Measurements from ENCODE around the gene HTRA1. TPM values are rescaled to one million over a fixed set of nuclear protein-coding genes. Genes with fewer than 3 reads are reported as not detected.

HTRA1 gene
- total and polyA plus RNA-seq, 3 donors from 2014 or later, result 21.3 to 105 (median 27.3) TPM

DNA sequence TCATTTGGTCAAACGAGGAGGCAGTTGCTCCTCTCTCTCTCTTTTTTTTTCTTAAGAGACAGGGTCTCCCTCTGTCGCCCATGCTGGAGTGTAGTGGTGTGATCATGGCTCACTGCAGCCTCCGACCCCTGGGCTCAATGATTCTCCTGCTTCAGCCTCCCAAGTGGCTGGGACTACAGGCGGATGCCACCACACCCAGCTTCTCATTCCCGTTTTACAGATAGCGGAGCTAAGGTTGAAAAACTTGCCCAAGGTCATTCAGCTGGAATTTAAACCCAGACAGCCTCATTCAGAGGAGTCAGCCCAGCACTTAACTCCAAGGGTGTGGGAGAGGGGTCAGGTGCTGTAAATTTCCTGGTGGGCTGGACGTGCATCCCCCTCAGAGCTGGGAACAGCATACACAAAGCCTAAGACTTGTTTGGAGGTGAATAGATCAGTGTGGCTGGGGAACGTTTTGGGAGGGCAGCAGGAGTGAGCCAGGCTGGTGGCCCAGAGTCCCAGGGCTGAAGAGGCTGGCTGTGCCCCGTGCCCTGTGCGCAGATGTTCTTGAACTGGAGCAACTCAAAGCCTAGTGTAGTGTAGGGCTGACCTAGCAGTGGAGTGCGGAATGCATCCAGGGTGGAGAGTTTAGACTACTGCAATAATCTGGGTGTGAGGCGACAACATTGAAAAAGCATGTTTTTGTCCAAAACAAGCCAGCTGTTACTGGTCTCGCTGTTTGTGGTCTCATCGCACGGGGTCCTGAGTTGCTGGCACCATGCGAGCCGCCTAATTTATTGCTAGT is 2.3 kb downstream of the HTRA1 start:
- Histone ChIP-seq H3K4me3 (no peak overlapping the region), H3K27ac (no peak overlapping the region), H3K36me3 (ENCODE audit: low read depth, missing control alignments) (no peaks in the 10 kb centered on the region), H3K4me1 (peaks cover 8% of the 10 kb centered on the region), H3K9me3 (no peaks in the 10 kb centered on the region), H3K27me3 (no peaks in the 10 kb centered on the region)
- intact Hi-C loops (cut with DNase I; ENCODE audit: low total_unique reads), result no loop called here
- no peak for DNase-seq
- no peak for TF ChIP-seq POLR2A (IDR thresholded peaks at IDR 0.05)
- 65 to 67% methylated on average over 15 to 17 of the region's 17 CpGs for WGBS, 2 donors

DNA sequence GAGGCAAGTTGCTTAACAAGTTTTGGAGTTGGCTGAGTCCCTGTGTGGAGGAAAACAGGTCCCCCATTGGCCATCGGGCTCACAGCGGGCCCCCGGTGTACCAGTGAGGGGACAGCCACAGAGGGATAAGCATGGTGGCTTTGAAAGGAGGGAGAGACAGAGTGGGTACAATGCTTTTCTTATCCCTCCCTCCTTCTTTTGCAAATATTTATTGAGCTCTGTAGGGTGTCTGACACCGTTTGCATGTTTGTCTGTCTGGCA is 2.8 kb downstream of the HTRA1 start:
- intact Hi-C loops (cut with DNase I; ENCODE audit: low total_unique reads), result no loop called here
- no peak overlapping the region for H3K4me3 ChIP-seq

DNA sequence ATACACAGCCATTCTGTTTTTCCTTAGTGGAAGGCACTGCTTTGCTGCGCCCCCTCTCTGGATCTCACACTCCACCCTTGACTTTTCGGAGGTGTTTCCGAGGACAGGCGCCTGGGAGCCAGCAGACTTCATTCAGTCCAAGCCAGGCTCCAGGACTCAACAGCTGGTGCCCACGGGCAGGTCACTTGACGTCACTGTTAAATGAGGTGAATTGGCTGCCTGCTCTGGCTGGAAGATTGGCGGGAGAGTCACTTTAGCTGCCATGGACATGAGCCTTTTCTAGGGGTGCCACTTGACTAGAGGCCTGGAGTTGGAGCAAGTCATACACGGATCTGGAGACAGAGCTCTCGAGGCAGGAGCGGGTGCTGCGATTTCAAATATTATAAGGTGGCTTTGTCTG is 3.2 kb downstream of the HTRA1 start:
- Histone ChIP-seq H3K9me3 (no peaks in the 10 kb centered on the region), H3K4me3 (no peak overlapping the region), H3K27ac (no peak overlapping the region), H3K36me3 (ENCODE audit: low read depth, missing control alignments) (no peaks in the 10 kb centered on the region), H3K4me1 (peaks cover 8% of the 10 kb centered on the region), H3K27me3 (no peaks in the 10 kb centered on the region)
- 93% methylated on average over 11 of the region's 11 CpGs for WGBS, 2 donors
- no peak for DNase-seq
- intact Hi-C loops (cut with DNase I; ENCODE audit: low total_unique reads), result no loop called here
- no peak for TF ChIP-seq POLR2A (IDR thresholded peaks at IDR 0.05)
- TF ChIP-seq, protein P1, sequence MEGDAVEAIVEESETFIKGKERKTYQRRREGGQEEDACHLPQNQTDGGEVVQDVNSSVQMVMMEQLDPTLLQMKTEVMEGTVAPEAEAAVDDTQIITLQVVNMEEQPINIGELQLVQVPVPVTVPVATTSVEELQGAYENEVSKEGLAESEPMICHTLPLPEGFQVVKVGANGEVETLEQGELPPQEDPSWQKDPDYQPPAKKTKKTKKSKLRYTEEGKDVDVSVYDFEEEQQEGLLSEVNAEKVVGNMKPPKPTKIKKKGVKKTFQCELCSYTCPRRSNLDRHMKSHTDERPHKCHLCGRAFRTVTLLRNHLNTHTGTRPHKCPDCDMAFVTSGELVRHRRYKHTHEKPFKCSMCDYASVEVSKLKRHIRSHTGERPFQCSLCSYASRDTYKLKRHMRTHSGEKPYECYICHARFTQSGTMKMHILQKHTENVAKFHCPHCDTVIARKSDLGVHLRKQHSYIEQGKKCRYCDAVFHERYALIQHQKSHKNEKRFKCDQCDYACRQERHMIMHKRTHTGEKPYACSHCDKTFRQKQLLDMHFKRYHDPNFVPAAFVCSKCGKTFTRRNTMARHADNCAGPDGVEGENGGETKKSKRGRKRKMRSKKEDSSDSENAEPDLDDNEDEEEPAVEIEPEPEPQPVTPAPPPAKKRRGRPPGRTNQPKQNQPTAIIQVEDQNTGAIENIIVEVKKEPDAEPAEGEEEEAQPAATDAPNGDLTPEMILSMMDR (IDR thresholded peaks at IDR 0.05), result no peak

More for the DNA sequence above, 2.8 kb downstream of the HTRA1 start:
- H3K27ac ChIP-seq, result no peak overlapping the region
- no peak for DNase-seq
- H3K4me1 ChIP-seq, result peaks cover 8% of the 10 kb centered on the region
- no peaks in the 10 kb centered on the region for H3K36me3 ChIP-seq (ENCODE audit: low read depth, missing control alignments)
- TF ChIP-seq POLR2A (IDR thresholded peaks at IDR 0.05), result no peak
- TF ChIP-seq, protein P1 (IDR thresholded peaks at IDR 0.05), result no peak
- H3K9me3 ChIP-seq, result no peaks in the 10 kb centered on the region
- WGBS, 2 donors, result 87 to 91% methylated on average over 4 of the region's 4 CpGs
- no peaks in the 10 kb centered on the region for H3K27me3 ChIP-seq

GRCh38 chr10:122465401-122466040 is 4.2 kb downstream of the HTRA1 start:
- H3K9me3 ChIP-seq, result no peaks in the 10 kb centered on the region
- no peak overlapping the region for H3K4me3 ChIP-seq
- no peak for DNase-seq
- 58 to 80% methylated on average over 5 to 6 of the region's 6 CpGs for WGBS, 2 donors
- H3K27ac ChIP-seq, result no peak overlapping the region
- TF ChIP-seq, protein P1 (IDR thresholded peaks at IDR 0.05), result no peak
- no peak for TF ChIP-seq POLR2A (IDR thresholded peaks at IDR 0.05)
- intact Hi-C loops (cut with DNase I; ENCODE audit: low total_unique reads), result no loop called here
- H3K36me3 ChIP-seq (ENCODE audit: low read depth, missing control alignments), result no peaks in the 10 kb centered on the region
- no peaks in the 10 kb centered on the region for H3K27me3 ChIP-seq
- no peaks in the 10 kb centered on the region for H3K4me1 ChIP-seq

DNA sequence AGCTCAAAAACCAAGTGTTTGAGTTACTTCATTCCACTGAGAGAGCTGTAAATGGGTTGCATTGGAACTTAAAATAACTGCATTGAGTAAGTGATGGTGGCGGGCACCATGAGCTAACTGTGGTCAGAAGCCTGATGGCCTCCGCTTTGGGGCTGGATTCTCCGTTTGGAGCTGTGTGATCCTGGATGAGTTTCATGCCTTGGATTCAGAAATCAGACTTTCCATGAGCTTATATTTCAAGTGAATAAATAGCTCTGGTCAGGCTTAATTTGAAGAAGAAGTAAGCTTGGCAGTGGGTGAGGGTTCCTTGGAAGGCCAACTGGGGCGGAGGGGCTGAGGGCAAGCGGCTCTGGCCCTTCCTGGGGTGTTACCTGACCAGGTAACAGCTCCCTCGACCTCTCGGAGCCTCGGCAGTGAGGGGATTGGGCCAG is 5.6 kb downstream of the HTRA1 start:
- Histone ChIP-seq H3K36me3 (ENCODE audit: low read depth, missing control alignments) (no peaks in the 10 kb centered on the region), H3K4me1 (no peaks in the 10 kb centered on the region), H3K4me3 (no peak overlapping the region), H3K9me3 (no peaks in the 10 kb centered on the region), H3K27me3 (no peaks in the 10 kb centered on the region), H3K27ac (no peak overlapping the region)
- intact Hi-C loops (cut with DNase I; ENCODE audit: low total_unique reads), result no loop called here
- WGBS, 2 donors, result 85 to 88% methylated on average over 8 of the region's 8 CpGs
- no peak for DNase-seq
- TF ChIP-seq, protein P1 (IDR thresholded peaks at IDR 0.05), result no peak
- TF ChIP-seq POLR2A (IDR thresholded peaks at IDR 0.05), result no peak

Data from testis (tissue), 3 donors.